HL-60 (cell line): ENCODE results near the gene PKDCC.

Experiments
- DNase-seq, 2 experiments: peaks; one replicate each; pipeline ENCODE4 v3.0.0-alpha.2; 2010 to 2020; ENCODE audit warnings: low read depth in 1 of 2, low spot score in 1 of 2
- H3K27ac ChIP-seq: fragments of 250-450 bp; sonication (Bioruptor Pico); replicated peaks from 2 replicates; pipeline ENCODE4 v1.5.1; 2020; ENCODE audit warnings: mild to moderate bottlenecking, moderate library complexity
- H3K27me3 ChIP-seq: fragments of 250-450 bp; sonication (Bioruptor Pico); 2 replicates; pipeline ENCODE4 v1.5.1; 2021; ENCODE audit warnings: mild to moderate bottlenecking, moderate library complexity; ENCODE audit not compliant: insufficient read depth, poor library complexity, severe bottlenecking
- H3K4me3 ChIP-seq: replicated peaks from 2 replicates; pipeline ENCODE4 v1.5.1; 2011; ENCODE audit warnings: mild to moderate bottlenecking, control low read depth, low read length; ENCODE audit not compliant: insufficient read depth
- CTCF ChIP-seq: IDR thresholded peaks from one replicate; pipeline ENCODE4 v1.5.1; 2011; ENCODE audit warnings: low read length, control low read depth, inconsistent platforms; ENCODE audit not compliant: insufficient read depth
- GABPA ChIP-seq: IDR thresholded peaks from 2 replicates; pipeline ENCODE4 v1.6.1; 2012; ENCODE audit warnings: low read depth
- POLR2AphosphoS5 ChIP-seq: IDR thresholded peaks from 2 replicates; pipeline ENCODE4 v1.6.1; 2012; ENCODE audit warnings: low read depth
- REST ChIP-seq: IDR thresholded peaks from 2 replicates; pipeline ENCODE4 v1.6.1; 2012; ENCODE audit warnings: low read depth; ENCODE audit not compliant: insufficient replicate concordance
- SPI1 ChIP-seq: IDR thresholded peaks from 2 replicates; pipeline ENCODE4 v1.6.1; 2012; ENCODE audit warnings: low read depth, mild to moderate bottlenecking, borderline replicate concordance

The PKDCC gene

GRCh38 chr2:42036940-42037339 lies 10.9 kb upstream of the PKDCC start:
- no peaks in the 10 kb centered on the region for H3K27me3 ChIP-seq
- no peak for DNase-seq
- no peak overlapping the region for H3K27ac ChIP-seq
- TF ChIP-seq GABPA (no peak), SPI1 (no peak)
- H3K4me3 ChIP-seq, result no peak overlapping the region

- no peak overlapping the region for H3K4me3 ChIP-seq
- no peak overlapping the region for H3K27ac ChIP-seq
- TF ChIP-seq CTCF (no peak), REST (no peak), GABPA (no peak), SPI1 (no peak), POLR2AphosphoS5 (no peak)
- DNase-seq, result no peak
- H3K27me3 ChIP-seq, result peaks cover 8% of the 10 kb centered on the region
These were observed 7.1 kb upstream of the PKDCC start for GRCh38 chr2:42040643-42041278.

GRCh38 chr2:42041377-42042127 lies 6.3 kb upstream of the PKDCC start:
- H3K4me3 ChIP-seq, result no peak overlapping the region
- TF ChIP-seq REST (no peak), CTCF (no peak), GABPA (no peak), POLR2AphosphoS5 (no peak), SPI1 (no peak)
- H3K27ac ChIP-seq, result no peak overlapping the region
- no peak for DNase-seq
- peaks cover 13% of the 10 kb centered on the region for H3K27me3 ChIP-seq

- TF ChIP-seq REST, result no peak
- TF ChIP-seq GABPA, result no peak
- TF ChIP-seq CTCF, result no peak
- no peak for TF ChIP-seq SPI1
- TF ChIP-seq POLR2AphosphoS5, result no peak
These were observed 5.0 kb upstream of the PKDCC start for GRCh38 chr2:42042631-42043355.

More at GRCh38 chr2:42042631-42043355, 5.0 kb upstream of the PKDCC start:
- Histone ChIP-seq H3K27me3 (peaks cover 22% of the 10 kb centered on the region), H3K4me3 (no peak overlapping the region), H3K27ac (no peak overlapping the region)
- DNase-seq, result no peak
